Measurements from ENCODE around the gene TTLL7.

The TTLL7 gene

DNA sequence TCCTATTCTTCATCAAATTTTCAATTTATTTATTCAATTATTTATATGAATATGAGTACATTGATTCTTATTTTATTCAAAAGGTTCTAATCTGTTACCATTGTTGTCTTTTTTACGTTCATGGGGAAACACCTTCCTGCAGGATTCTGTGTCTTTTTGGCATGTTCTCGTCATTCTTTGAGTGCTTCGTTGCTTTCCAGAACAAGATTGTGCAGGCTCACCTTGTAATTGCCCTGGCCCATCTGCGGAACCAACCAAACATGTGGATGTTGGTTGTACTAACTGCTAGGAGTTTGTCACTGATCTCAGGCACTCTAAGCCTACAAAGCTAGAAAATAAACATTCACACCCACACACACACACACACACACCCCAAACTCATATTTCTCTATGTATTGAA, 182.1 kb downstream of the TTLL7 start:
- DNase-seq (ENCODE audit: low read depth): no peak

- DNase-seq (ENCODE audit: low read depth): no peak
Observed at GRCh38 chr1:83815330-83815729, 183.6 kb downstream of the TTLL7 start.
